ENCODE data around the gene IL31RA.

The IL31RA gene

GRCh38 chr5:55904152-55904551, 53.0 kb downstream of the IL31RA start:
- Histone ChIP-seq H3K27ac (ENCODE audit: low read depth, low read length) (no peak overlapping the region), H3K4me1 (ENCODE audit: insufficient read depth, low read length) (no peaks in the 10 kb centered on the region), H3K27me3 (ENCODE audit: insufficient read depth, low read length) (no peaks in the 10 kb centered on the region), H3K9me3 (ENCODE audit: insufficient read depth, low read depth, low read length) (no peaks in the 10 kb centered on the region), H3K36me3 (ENCODE audit: insufficient read depth, low read length) (no peaks in the 10 kb centered on the region), H3K4me3 (ENCODE audit: low read length) (no peak overlapping the region), H3K9ac (ENCODE audit: low read depth, low read length) (no peak overlapping the region)
- 92% methylated on average over 3 of the region's 3 CpGs for WGBS

- no peak overlapping the region for H3K9ac ChIP-seq (ENCODE audit: low read depth, low read length)
- H3K4me3 ChIP-seq (ENCODE audit: low read length): no peak overlapping the region
- no peak overlapping the region for H3K27ac ChIP-seq (ENCODE audit: low read depth, low read length)
- H3K36me3 ChIP-seq (ENCODE audit: insufficient read depth, low read length): no peaks in the 10 kb centered on the region
- no peaks in the 10 kb centered on the region for H3K27me3 ChIP-seq (ENCODE audit: insufficient read depth, low read length)
- H3K9me3 ChIP-seq (ENCODE audit: insufficient read depth, low read depth, low read length): no peaks in the 10 kb centered on the region
- no peaks in the 10 kb centered on the region for H3K4me1 ChIP-seq (ENCODE audit: insufficient read depth, low read length)
- 95% methylated on average over 4 of the region's 4 CpGs for WGBS
Measured at GRCh38 chr5:55905251-55905650, 54.1 kb downstream of the IL31RA start.

- 98% methylated on average over 7 of the region's 7 CpGs for WGBS
- Histone ChIP-seq H3K27ac (ENCODE audit: low read depth, low read length) (no peak overlapping the region), H3K9me3 (ENCODE audit: insufficient read depth, low read depth, low read length) (no peaks in the 10 kb centered on the region), H3K36me3 (ENCODE audit: insufficient read depth, low read length) (no peaks in the 10 kb centered on the region), H3K9ac (ENCODE audit: low read depth, low read length) (no peak overlapping the region), H3K4me3 (ENCODE audit: low read length) (no peak overlapping the region), H3K4me1 (ENCODE audit: insufficient read depth, low read length) (no peaks in the 10 kb centered on the region), H3K27me3 (ENCODE audit: insufficient read depth, low read length) (no peaks in the 10 kb centered on the region)
Measured at GRCh38 chr5:55907927-55908326, 56.8 kb downstream of the IL31RA start.

- no CpG with 5 or more reads among the region's 1 CpG for WGBS
- no peaks in the 10 kb centered on the region for H3K4me1 ChIP-seq (ENCODE audit: insufficient read depth, low read length)
- no peaks in the 10 kb centered on the region for H3K9me3 ChIP-seq (ENCODE audit: insufficient read depth, low read depth, low read length)
- no peaks in the 10 kb centered on the region for H3K36me3 ChIP-seq (ENCODE audit: insufficient read depth, low read length)
- H3K4me3 ChIP-seq (ENCODE audit: low read length): no peak overlapping the region
- H3K27me3 ChIP-seq (ENCODE audit: insufficient read depth, low read length): no peaks in the 10 kb centered on the region
- no peak overlapping the region for H3K9ac ChIP-seq (ENCODE audit: low read depth, low read length)
- H3K27ac ChIP-seq (ENCODE audit: low read depth, low read length): no peak overlapping the region
Measured at GRCh38 chr5:55908804-55909203, 57.6 kb downstream of the IL31RA start.

GRCh38 chr5:55911784-55912653, 60.9 kb downstream of the IL31RA start:
- Histone ChIP-seq H3K4me1 (ENCODE audit: insufficient read depth, low read length) (no peaks in the 10 kb centered on the region), H3K27ac (ENCODE audit: low read depth, low read length) (no peak overlapping the region), H3K9me3 (ENCODE audit: insufficient read depth, low read depth, low read length) (no peaks in the 10 kb centered on the region), H3K4me3 (ENCODE audit: low read length) (no peak overlapping the region), H3K36me3 (ENCODE audit: insufficient read depth, low read length) (no peaks in the 10 kb centered on the region), H3K9ac (ENCODE audit: low read depth, low read length) (no peak overlapping the region), H3K27me3 (ENCODE audit: insufficient read depth, low read length) (no peaks in the 10 kb centered on the region)
- WGBS: 95% methylated on average over 2 of the region's 2 CpGs

GRCh38 chr5:55913466-55914413, 62.6 kb downstream of the IL31RA start:
- H3K4me1 ChIP-seq (ENCODE audit: insufficient read depth, low read length): no peaks in the 10 kb centered on the region
- no peaks in the 10 kb centered on the region for H3K27me3 ChIP-seq (ENCODE audit: insufficient read depth, low read length)
- H3K9ac ChIP-seq (ENCODE audit: low read depth, low read length): no peak overlapping the region
- H3K4me3 ChIP-seq (ENCODE audit: low read length): no peak overlapping the region
- H3K36me3 ChIP-seq (ENCODE audit: insufficient read depth, low read length): no peaks in the 10 kb centered on the region
- no peak overlapping the region for H3K27ac ChIP-seq (ENCODE audit: low read depth, low read length)
- 95% methylated on average over 10 of the region's 10 CpGs for WGBS
- H3K9me3 ChIP-seq (ENCODE audit: insufficient read depth, low read depth, low read length): no peaks in the 10 kb centered on the region

- H3K27me3 ChIP-seq (ENCODE audit: insufficient read depth, low read length): no peaks in the 10 kb centered on the region
- WGBS: 95% methylated on average over 2 of the region's 2 CpGs
- no peak overlapping the region for H3K27ac ChIP-seq (ENCODE audit: low read depth, low read length)
- no peaks in the 10 kb centered on the region for H3K36me3 ChIP-seq (ENCODE audit: insufficient read depth, low read length)
- no peak overlapping the region for H3K4me3 ChIP-seq (ENCODE audit: low read length)
- H3K9ac ChIP-seq (ENCODE audit: low read depth, low read length): no peak overlapping the region
- no peaks in the 10 kb centered on the region for H3K4me1 ChIP-seq (ENCODE audit: insufficient read depth, low read length)
- H3K9me3 ChIP-seq (ENCODE audit: insufficient read depth, low read depth, low read length): no peaks in the 10 kb centered on the region
Measured at GRCh38 chr5:55914971-55915370, 63.8 kb downstream of the IL31RA start.

GRCh38 chr5:55915783-55916182, 64.6 kb downstream of the IL31RA start:
- 93% methylated on average over 3 of the region's 3 CpGs for WGBS
- no peaks in the 10 kb centered on the region for H3K27me3 ChIP-seq (ENCODE audit: insufficient read depth, low read length)

GRCh38 chr5:55916986-55917385, 65.8 kb downstream of the IL31RA start:
- 84% methylated on average over 10 of the region's 10 CpGs for WGBS
- Histone ChIP-seq H3K27ac (ENCODE audit: low read depth, low read length) (no peak overlapping the region), H3K36me3 (ENCODE audit: insufficient read depth, low read length) (no peaks in the 10 kb centered on the region), H3K27me3 (ENCODE audit: insufficient read depth, low read length) (no peaks in the 10 kb centered on the region), H3K9ac (ENCODE audit: low read depth, low read length) (no peak overlapping the region), H3K4me1 (ENCODE audit: insufficient read depth, low read length) (no peaks in the 10 kb centered on the region), H3K4me3 (ENCODE audit: low read length) (no peak overlapping the region), H3K9me3 (ENCODE audit: insufficient read depth, low read depth, low read length) (no peaks in the 10 kb centered on the region)

More at GRCh38 chr5:55915783-55916182, 64.6 kb downstream of the IL31RA start:
- no peak overlapping the region for H3K9ac ChIP-seq (ENCODE audit: low read depth, low read length)
- no peaks in the 10 kb centered on the region for H3K4me1 ChIP-seq (ENCODE audit: insufficient read depth, low read length)
- H3K36me3 ChIP-seq (ENCODE audit: insufficient read depth, low read length): no peaks in the 10 kb centered on the region
- no peaks in the 10 kb centered on the region for H3K9me3 ChIP-seq (ENCODE audit: insufficient read depth, low read depth, low read length)
- H3K27ac ChIP-seq (ENCODE audit: low read depth, low read length): no peak overlapping the region
- no peak overlapping the region for H3K4me3 ChIP-seq (ENCODE audit: low read length)

GRCh38 chr5:55917402-55918086, 66.4 kb downstream of the IL31RA start:
- H3K4me1 ChIP-seq (ENCODE audit: insufficient read depth, low read length): no peaks in the 10 kb centered on the region
- no peaks in the 10 kb centered on the region for H3K27me3 ChIP-seq (ENCODE audit: insufficient read depth, low read length)
- 93% methylated on average over 5 of the region's 5 CpGs for WGBS
- H3K36me3 ChIP-seq (ENCODE audit: insufficient read depth, low read length): no peaks in the 10 kb centered on the region
- H3K27ac ChIP-seq (ENCODE audit: low read depth, low read length): no peak overlapping the region
- H3K9ac ChIP-seq (ENCODE audit: low read depth, low read length): no peak overlapping the region
- no peak overlapping the region for H3K4me3 ChIP-seq (ENCODE audit: low read length)
- H3K9me3 ChIP-seq (ENCODE audit: insufficient read depth, low read depth, low read length): no peaks in the 10 kb centered on the region

Data from HUES64 (cell line).